IPS DF 4.7 (cell line): ENCODE data around the gene PRXL2B.

Source experiments
- DNase-seq: peaks from one replicate; pipeline ENCODE4 v3.0.0-alpha.2; 2013; ENCODE audit warnings: low spot score; ENCODE audit errors: extremely low read depth

Gene PRXL2B

DNA sequence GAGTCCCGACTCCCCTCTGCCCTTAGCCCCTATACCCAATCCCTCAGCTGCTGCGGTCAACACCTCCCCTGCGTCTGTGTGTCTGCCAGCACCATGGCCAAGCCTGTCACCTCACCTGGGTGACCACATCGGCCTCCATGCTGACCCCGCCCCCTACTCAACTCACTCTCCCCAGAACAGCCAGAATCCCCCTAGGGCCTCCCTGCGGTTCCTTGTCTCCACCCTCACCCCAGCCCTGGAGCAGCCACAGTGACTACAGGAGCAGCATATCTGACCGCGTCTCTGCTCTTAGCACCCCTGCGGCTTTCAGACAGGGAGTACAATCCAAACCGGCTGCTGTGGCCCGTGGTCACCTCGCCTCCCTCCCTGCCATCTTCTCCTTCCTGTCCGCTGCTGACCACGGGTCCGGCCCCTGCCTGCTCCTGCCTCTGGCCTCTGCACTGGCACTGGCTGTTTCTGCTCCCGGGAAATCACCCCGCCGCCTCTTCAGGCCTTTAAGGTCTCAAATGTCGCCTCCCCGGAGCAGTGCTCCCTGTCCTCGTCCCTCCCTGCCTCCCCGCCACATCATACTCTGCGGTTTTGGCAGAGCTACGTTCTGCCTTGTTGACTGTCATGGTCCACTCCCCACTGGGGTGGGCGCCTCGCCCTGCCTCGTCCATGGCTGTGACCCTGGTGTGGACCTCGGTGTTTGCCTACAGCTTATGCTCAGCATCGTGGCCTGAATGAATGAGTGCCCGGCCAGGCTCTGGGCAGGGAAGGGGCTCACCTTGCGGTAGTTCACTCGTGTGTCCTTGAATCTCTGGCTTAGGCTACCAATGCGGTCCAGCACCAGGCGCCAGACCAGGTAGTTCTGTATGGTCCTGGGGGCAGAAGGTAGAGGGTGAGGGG is 11.1 kb downstream of the PRXL2B start:
- DNase-seq, result no peak

DNA sequence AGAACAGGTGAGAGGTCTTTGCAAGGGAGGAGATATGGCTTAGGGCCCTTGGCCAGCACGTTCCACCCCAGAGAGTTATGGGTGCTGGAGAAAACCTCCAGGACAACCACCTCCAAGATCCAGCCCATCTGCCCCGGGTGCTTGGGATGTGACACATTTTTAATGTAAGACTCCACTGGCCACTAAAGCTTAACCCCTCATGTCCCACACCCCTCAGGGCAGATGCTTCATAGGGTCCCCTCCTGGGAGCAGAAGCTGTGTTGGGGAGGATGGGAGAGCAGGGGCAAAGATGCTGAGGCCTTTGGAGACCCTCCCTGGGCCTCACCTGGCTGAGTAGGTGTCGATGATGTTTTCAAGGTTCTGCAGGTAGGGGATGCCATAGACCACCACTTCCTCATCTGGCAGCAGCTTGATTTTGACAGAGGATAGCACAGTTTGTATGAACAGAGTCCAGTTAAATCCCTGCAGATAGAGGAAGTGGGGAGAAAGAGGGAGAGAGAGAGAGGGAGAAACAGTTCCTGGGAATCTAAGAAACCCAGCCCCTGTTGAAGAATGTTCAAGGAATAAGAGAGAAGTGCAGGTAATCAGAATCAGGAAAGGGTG is 11.9 kb downstream of the PRXL2B start:
- DNase-seq, result no peak

DNA sequence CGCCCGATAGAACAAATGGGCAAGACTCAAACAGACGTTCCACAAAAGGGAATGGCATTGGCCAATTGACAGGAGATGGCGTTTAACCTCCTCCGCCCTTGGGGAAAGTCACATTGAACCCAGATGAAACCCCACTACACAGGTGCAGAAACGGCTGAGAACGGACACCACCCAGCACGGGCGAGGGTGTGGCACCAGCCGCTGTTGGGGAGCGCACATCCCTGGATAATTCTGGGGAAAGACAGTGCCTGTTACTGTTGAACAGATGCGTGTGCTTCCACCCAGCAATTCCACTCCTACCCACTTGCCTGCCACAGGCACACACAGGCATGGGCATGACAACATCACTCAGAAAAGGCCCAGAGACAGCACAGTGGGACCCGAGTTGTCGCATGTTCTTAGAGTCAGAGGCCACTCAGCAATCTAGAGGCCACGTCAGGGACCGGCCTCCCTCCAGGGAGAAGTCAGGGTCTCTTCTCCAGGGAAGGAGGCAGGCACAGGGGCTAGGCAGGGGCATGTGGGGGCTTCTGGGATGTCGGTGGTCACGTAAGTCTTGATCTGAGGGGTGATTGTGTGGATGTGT is 15.2 kb downstream of the PRXL2B start:
- DNase-seq, result no peak

DNA sequence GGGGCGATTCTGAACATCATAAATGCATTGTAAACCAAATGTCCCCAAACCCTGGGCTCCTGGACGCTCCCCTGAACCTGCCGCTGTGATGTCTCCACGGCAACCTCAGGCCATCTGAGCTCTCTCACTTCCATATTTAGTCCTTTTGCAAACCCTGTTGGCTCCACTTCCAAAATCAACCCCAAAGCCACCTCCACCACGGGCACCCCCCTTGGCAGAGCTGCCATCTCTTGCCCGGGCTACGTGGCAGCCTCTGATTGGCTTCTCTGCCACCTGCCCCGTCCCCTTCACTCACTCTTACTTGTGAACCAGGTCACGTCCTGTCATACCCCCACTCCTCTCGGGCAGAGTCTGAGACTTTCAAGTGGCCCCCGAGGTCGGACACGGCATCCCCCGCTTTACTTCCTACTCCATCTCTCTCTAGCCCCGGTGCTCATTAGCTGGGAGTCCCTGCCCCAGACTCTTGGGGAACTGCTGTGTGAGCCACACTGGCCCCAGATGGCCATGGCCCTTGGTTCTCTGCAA is 15.8 kb downstream of the PRXL2B start:
- DNase-seq, result no peak

DNA sequence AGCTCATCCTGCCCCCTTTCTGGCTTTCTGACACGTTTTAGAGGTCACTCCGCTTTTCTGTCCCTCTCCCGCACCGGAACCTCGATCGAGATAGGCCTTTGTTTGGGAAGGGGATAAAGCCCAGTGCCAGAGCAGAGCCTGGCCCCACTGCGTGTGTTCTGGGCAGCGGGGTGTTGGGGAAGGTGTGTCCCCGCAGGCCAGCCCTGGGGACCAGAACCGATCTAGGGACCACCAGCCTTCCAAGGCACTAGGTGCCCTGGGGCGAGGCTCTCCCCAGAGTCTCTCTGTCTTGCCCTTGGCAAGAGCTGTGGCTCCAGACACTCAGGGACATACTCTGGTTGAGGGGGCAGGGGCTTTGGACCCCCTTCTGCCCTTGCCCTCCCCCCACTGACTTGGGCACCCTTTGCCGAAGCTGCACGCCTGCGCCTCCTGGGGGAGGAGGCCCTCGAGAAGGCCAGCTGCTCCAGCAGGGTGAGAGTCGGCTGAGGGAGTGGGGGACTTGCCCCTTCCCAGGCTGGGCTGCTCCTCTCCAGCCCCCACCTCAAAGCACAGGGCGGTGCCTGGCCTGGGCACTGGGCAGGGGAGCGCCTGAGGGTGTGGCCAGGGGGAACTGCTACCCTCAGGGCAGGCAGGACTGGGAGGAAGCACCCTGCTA is 16.4 kb downstream of the PRXL2B start:
- DNase-seq, result no peak

DNA sequence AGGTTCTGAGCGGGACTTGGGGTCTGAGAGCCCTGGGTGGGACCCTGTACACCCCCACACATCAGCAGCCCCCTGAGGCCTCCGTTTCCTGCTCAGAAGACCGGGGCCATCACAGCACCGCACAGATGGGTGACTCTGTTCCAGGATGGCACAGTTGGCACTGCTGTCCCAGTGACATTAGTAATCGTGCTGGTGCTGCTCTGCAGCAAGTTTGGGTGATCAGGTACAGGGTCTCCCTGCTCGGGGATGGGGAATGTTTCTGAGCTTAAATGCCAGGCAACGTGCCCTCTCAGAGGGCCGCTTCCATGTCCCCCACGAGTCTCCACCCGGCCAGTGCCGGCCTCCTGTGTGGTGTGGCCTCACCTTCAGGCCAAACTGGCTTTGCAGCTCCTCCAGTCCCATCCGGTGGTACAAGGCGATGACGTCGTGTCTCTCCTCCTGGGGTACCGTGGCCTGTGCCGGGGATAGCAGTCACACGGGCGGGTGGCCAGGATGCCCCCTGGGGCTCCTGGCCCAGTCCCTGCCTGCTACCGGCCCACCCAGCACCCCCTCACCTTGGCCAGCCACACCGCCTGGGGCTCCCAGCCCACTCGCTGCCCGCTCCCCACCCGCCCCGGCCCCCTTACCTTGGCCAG is 17.1 kb downstream of the PRXL2B start:
- DNase-seq, result no peak

DNA sequence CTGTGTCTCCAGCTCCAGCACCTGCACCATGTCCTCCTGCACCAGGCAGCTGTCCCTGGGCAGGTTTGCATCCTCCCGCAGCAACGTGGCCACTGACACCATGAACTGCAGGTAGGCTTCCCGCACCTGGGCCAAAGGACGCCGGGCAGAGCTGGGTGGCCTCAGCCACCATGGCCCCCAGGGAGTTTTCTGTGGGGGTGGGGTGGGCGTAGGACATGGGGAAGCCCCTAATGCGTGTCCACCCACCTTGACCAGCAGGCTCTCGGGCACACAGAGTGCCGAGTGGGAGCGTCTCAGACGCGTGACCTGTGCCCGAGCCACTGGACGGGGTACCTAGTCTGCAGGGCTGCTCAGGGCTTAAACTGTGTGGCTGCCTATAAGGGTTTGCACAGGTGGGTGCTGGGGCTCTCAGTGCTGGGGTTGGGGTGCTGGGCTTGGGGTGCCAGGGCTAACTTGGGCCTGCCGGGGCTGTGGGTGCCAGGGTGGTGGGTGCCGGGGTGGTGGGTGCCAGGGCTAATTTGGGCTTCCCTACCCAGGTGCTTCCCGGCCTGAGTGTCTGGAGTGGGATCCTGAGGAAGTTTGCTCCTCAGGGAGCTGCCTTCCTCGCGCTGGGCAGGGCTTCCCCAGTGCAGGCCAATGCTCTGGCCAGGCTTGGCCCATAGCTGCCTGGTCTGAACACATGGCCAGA is 17.7 kb downstream of the PRXL2B start:
- no peak for DNase-seq

DNA sequence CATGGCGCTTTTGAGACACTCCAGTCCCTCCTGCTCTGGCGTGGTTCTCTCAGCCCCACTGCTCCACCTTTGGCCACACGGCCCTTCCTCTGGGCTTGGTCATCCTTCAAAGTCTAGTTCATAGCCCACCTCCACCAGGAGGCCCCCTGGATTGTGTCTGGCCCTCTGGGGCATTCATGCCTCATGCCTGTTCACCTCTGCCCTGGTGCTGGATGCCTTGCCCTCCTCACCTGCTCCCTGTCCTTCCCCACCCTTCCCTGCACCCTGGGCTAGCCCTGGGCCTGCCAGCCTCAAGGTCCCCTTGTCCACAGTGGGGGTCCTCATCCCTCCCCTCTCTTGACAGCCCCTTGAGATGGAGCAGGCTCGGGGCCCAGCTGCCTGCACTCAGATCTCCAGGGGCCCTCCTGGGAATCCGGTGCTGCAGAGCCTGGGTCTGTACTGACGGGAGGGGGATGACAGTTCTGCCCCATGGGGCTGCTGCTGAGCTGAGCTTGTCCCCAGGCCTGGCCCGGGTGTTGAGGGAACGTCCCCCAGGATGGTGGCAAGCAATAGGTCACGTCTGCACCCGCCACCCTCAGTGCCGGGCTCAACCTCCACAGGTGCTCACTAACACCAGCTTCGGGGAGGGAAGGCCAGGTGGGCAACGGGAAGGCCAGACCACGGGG is 18.4 kb downstream of the PRXL2B start:
- DNase-seq, result no peak

DNA sequence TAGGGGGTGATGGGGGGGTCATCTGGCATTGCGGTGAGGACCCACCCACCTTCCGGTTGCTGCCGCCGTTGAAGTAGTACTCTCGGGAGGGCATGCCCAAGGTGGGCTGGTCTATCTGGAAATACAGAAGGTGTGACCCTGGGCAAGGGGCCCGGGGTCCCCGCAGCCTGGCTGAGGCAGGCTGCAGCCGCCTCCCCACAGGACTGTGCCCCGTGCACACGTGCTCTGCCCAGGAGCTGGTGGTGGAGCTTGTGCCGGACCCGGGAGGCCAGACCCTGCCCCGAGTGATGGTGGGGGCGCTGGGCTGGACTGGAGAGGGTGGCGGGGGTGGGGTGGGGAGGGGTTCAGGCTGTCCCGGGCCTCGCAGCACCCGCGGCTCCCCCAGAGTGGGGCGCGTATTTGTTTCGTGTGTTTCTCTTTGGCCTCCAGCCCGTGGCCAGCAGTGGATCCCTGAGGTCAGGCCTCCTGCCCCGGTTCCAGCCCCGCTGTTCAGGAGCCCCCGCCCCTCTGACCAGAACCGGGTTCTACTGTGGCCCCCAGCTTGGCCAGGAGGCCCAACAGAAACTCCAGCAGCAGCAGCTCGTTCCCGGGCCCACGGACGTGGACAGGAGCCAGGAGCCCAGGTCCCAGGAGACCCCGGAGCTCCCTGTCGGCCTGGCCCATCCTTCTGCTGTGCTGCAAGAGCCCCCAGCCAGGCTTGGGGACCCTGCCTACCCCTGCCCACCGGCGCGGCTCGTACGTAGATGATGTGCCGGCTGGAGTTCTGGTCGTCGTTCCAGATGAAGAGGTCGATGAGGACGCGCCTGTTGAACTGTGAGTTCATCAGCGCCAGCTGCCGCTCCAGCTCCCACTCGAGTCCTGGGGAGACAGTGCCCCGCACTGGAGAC is 19.2 kb downstream of the PRXL2B start:
- no peak for DNase-seq

DNA sequence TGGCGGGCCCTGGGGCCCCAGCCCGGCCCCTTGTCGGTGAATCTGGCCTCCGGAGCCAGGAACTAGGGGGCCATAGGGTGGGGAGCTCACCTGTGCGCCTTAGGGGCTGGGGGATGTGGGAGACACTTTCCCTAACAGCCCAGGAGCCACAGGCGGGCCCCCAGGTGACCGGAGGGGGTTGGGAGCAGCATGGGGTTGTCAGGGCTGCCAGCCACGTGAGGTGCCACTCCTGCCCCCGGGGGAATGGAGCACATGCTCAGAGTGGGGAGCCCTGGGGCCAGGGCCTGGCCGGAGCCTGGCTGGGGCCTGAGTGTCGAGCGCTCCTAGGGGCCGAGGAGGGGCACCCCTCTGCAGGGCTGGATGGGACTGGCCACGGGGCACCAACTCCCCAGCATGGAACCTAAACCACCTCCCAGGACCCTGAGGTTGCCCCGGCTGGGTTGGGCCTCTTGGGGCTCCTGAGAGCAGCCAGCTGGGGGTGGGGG is 19.9 kb downstream of the PRXL2B start:
- DNase-seq, result no peak

DNA sequence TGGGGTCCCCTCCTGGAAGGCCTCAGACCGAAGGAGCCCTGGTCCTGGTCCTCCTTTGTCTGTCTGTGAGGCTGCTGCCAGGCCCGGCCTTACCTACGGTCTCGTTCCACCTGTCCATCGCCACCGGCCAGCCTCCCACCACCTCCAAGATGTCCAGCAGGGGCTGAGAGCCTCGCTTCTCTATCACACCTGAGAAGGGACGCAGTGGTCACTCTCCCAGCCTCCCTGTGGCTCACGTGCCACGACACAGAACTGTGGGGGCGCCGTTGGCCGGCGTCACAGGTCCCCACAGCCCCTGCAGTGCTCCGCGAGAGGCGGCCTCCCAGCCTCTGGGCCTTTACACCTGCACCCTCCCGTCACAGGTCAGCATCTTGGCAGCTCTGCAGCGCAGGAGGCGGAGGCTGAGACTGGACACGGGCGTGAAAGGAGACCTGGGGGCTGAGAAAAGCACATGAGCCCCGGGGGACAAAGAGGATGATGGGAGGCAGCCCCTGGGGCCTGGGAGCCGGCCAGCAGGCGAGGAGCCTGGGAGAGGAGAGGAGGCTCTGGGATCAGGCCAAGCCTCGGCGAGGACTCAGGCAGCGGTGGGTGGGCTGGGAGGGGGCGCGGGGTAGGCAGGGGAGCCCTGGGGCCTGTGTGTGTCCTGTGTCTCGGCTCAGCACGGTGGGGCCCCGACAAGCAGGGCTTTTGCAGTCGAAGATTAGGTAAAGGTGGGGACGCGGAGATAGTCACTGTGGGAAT is 20.5 kb downstream of the PRXL2B start:
- no peak for DNase-seq

DNA sequence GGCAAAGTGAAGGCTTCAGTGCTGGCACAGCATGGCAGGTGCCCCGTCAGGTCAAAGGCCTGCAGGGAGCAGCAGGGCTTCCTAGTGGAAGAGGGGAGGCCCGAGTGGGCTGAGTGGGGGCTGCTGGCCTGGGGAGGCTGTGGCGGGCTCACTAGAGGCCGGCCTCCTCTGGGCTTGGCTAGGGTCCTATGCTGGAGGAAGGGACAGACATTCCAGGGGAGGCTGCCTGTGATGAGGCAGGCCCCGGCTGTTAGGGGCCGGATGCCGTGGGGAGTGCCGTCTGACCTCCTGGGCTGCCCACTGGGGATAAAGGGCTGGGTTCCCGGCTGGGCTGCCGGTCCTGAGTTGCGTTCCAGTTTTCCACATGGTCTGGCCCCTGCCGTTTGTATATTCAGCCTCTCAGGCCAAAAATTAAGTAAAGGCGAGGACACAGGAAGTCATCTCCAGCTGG is 21.1 kb downstream of the PRXL2B start:
- DNase-seq, result no peak

DNA sequence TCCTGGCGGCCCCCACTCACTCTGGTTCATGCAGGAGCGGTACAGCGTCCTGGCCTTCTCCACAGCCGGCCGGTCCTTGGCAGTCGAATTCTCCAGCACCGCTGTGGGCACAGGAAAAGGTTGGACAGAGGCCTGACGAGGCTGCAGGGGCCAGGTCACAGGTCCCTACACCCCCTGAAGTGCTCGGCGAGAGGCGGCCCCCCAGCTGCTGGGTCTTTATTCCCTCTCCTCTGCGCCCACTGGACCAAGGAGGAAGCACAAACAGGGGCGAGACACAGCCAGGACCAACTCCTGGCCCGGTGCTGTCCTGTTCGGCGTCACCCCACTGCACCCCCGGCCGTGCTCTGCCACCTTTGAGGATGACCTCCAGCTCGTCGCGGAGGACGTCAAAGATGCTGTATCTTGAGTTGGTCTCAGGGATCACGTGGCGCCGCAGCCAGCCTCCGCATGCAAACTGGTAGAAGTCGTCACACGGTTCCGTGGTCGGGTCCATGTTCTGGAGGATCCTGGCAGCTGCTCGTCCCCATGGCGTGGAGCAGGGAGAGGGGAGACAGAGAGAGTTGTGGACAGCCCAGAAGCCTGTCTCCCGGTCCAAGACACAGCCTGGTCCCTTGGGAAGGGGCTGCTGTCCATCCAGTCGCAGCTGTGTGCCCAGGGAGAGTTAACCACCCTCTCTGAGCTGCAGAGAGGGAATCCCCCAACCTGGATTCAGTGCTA is 22.9 kb downstream of the PRXL2B start:
- no peak for DNase-seq

DNA sequence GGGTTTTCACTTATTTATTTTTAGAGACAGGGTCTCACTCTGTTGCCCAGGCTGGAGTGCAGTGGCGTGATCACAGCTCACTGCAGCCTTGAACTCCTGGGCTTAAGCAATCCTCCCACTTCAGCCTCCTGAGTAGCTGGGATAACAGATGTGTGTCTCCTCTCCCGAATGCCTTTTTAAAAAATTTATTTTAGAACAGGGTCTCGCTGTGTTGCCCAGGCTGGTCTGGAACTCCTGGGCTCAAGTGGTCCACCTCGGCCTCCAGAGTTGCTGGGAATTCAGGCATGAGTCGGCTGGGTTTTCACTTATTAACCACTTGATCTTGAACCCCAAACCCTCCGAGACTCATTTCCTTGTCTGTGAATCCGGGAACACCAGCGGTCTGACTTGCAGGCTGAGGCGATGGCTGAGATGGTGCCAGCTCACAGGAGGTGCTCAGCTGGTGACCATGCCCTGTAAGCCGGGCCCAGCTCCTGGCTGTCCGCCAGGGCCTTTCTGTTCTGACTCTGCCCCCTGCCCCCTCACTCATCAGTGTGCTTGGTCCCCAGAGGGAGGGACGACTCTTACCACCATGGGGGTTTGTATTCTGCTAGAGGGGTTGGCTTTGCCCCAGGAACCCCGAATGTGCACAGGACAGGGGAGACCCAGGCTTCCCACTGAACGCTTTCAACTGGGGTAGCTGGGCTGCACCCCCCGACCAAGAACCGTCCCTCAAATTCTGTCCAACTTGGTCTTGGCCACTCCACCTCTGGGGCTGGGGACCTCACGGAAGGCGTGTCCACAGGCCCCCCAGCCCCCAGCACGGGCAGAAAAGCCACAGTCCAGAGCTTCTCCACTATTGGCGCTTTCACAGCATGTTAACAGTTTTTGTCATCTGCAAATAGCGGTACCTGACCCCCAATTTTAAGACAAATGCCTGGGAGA is 23.7 kb downstream of the PRXL2B start:
- no peak for DNase-seq

DNA sequence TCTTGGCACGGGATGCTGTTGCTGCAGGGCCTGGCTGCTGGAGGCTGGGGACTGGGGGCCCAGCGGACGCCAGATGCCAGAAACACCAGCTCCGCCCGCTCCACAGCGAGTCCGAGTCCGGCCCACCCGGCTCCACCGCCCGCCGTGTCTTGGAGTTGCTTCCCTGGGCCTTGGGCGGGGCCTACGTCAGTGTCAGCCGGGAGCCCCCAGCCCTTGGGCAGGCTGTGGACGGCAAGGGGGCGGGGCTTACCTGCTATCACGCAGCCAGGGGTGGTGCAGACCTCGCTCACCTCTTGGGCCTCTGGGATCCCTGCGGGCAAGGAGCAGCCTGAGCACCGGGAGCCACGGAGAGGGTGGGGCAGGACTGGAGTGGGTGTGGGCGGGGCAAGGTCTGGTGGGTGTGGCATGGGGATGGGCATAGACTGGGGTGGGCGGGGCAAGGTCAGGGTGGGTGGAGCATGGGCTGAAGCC is 24.5 kb downstream of the PRXL2B start:
- DNase-seq, result no peak

DNA sequence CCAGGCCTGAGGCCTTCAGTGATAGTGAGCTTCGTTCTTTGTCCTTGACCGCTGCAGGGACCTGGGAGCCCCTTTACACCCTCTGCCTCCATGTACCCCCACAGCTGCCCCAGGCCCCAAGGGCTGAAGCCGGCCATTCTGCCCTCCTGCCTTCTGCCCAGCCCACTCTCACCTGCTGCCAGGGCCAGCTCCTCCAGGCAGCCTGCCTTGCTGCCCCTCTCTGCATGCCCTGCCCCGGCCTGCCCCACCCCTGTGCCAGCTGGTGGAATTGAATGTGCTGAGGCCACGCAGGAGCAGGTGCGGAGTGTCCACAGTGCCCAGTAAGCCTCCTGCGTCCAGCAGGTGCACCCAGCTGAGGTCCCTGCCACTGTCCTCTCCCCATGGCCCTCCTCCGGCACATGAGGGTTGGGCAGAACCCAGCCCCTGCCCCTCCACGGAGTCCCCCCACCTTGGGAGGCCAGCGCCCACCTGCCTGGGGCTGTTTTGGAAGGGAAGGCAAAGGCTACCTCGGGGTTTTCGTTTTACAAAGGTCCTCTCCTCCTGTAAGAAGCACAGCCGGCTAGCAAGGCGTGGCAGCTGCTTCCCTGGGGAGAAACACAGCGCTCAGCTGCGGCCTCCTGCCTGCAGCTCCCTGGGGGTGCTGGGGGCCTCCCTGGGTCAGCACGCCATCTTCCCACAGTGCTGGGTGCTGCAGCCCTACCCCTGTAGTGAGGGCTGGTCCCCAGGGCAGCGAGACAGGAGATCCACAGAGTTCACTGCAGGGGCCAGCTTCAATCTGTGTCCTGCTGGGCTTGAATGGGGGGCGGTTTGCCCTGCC is 25.3 kb downstream of the PRXL2B start:
- DNase-seq, result no peak
